C4-2B (cell line): ENCODE results near the gene CHST9.

Experiments used
- CTCF ChIP-seq: fragments of 450-650 bp; conservative IDR thresholded peaks from 2 replicates; pipeline ENCODE4 v1.5.1; 2017; ENCODE audit warnings: mild to moderate bottlenecking
- ZFX ChIP-seq: fragments of 450-650 bp; IDR thresholded peaks from 2 replicates; pipeline ENCODE4 v1.6.1; 2017

GRCh38 chr18:27009293-27009692, 175.8 kb downstream of the CHST9 start:
- TF ChIP-seq CTCF (no peak), ZFX (no peak)
